Left ventricle myocardium inferior (tissue), 1 donor: ENCODE measurements around the gene ZXDC. TPM values are rescaled to one million over a fixed set of nuclear protein-coding genes. Genes with fewer than 3 reads are reported as not detected.

Source experiments
- DNase-seq: peaks from one replicate; pipeline ENCODE4 v3.0.0-alpha.2; 2020
- H3K27ac ChIP-seq: fragments of 200-600 bp; replicated peaks from 2 replicates; pipeline ENCODE4 v1.8.0; 2021
- H3K27me3 ChIP-seq: fragments of 200-600 bp; 2 replicates; pipeline ENCODE4 v1.8.0; 2021; ENCODE audit warnings: low read depth
- H3K36me3 ChIP-seq: fragments of 200-600 bp; 2 replicates; pipeline ENCODE4 v1.8.0; 2021
- H3K4me1 ChIP-seq: fragments of 200-600 bp; 2 replicates; pipeline ENCODE4 v1.8.0; 2021
- H3K4me3 ChIP-seq: fragments of 200-600 bp; 2 replicates; pipeline ENCODE4 v1.8.0; 2021; ENCODE audit warnings: mild to moderate bottlenecking, moderate library complexity
- H3K9me3 ChIP-seq: fragments of 200-600 bp; replicated peaks from 2 replicates; pipeline ENCODE4 v1.8.0; 2021
- intact Hi-C: fragments of 100-400 bp; cut with micrococcal nuclease; formaldehyde crosslinking; loops from one replicate; pipeline ENCODE4 v1.11.0; 2022
- total RNA-seq: library from RNA; stranded (reverse); fragmentation: NEBNext Ultra II Directional; extraction: Animal tissue kit (Norgen Biotek cat#: 25700); gene quantifications from one replicate; pipeline ENCODE4 v1.2.1, GENCODE V29; 2021
- TF ChIP-seq, protein P1 (sequence below): fragments of 200-600 bp; IDR thresholded peaks from 2 replicates; pipeline ENCODE4 v1.8.0; 2021; ENCODE audit warnings: antibody characterized with exemption, mild to moderate bottlenecking, borderline replicate concordance
- donor health status: DM: no; HTN: yes; CAD: no; lungs with severe emphysema.

The ZXDC gene
- total RNA-seq, 1 donor from 2014 or later: 15.6 TPM

DNA sequence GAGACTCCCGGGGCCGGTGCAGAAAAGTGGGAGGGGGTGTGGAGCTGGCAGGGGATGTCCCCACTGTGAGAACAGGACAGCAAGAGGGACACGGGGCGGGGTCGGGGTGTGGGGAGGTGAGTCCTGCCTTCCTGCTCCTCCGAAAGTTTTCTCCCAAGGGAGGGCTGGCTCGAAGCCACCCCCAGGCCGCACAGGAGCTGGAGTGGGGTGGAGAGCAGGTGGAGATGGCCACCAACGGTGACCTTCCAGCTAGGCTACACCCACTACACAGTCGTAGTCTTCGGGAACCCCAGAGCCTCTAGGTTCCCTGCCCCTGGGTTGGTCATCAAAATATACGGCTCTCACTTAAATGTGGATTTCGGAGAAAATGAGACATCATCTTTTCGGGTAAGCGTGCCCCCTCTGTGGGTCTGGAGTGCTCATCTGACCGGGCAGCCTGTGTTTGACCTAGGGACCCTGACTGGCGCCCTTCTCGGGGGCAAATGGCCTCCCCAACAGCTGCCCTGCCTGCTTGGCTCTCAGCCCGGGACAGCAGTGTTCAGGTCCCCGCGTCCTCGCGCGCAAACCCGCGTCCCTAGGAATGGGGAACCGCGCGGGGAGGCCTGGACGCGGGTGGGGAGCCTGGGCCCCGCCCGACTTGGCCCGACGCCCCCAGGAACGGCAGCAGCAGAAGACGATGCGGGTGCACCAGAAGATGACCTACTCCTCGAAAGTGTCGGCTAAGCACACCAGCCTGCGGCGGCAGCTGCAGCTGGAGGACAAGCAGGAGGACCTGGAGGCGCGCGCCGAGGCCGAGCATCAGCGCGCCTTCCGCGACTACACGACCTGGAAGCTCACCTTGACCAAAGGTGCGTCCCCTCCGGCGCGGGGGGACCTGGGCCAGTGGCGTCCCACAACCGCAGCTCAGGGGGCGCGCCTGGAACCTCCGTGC, 59.8 kb downstream of the ZXDC start:
- Histone ChIP-seq H3K27ac (no peak overlapping the region), H3K4me3 (no peak overlapping the region), H3K4me1 (peaks cover 5% of the 10 kb centered on the region), H3K9me3 (no peaks in the 10 kb centered on the region), H3K27me3 (peaks cover 70% of the 10 kb centered on the region), H3K36me3 (no peaks in the 10 kb centered on the region)
- no peak for DNase-seq
- intact Hi-C loops: no loop called here
- TF ChIP-seq, protein P1, sequence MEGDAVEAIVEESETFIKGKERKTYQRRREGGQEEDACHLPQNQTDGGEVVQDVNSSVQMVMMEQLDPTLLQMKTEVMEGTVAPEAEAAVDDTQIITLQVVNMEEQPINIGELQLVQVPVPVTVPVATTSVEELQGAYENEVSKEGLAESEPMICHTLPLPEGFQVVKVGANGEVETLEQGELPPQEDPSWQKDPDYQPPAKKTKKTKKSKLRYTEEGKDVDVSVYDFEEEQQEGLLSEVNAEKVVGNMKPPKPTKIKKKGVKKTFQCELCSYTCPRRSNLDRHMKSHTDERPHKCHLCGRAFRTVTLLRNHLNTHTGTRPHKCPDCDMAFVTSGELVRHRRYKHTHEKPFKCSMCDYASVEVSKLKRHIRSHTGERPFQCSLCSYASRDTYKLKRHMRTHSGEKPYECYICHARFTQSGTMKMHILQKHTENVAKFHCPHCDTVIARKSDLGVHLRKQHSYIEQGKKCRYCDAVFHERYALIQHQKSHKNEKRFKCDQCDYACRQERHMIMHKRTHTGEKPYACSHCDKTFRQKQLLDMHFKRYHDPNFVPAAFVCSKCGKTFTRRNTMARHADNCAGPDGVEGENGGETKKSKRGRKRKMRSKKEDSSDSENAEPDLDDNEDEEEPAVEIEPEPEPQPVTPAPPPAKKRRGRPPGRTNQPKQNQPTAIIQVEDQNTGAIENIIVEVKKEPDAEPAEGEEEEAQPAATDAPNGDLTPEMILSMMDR: no peak

DNA sequence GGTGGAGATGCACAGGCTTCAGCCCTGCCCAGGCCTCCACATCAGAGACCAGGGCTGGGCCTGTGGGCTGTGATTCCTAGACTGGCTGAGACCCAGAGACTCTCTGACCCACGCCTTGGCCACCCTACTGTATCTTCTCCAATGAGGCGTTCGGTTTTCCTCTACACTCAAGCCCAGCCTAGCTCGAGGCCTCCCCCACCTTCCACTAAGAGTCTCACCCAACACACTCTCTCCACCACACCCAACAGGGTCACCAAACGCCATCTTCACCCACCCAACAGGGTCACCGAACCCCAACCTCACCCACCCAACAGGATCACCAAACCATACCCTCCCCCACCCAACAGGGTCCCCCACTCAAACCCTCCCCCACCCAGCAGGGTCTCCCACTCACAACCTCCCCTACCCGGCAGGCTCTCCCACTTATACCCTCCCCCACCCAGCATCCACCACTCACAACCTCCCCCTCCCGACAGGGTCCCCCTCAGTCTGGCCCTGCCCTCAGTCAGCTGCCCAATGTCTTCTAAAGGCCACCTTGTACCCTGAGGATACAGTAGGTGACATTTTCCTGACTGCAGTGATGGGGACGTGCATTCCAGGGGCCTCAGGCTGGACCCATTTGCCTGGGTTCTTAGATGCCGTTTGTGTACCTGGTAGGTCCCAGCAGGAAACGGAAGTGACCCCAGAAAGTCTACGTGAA, 60.6 kb downstream of the ZXDC start:
- H3K36me3 ChIP-seq: no peaks in the 10 kb centered on the region
- H3K27me3 ChIP-seq: peaks cover 78% of the 10 kb centered on the region
- no peaks in the 10 kb centered on the region for H3K9me3 ChIP-seq
- TF ChIP-seq, protein P1: no peak
- intact Hi-C loops: no loop called here
- H3K4me1 ChIP-seq: peaks cover 5% of the 10 kb centered on the region
- no peak overlapping the region for H3K4me3 ChIP-seq
- H3K27ac ChIP-seq: no peak overlapping the region
- no peak for DNase-seq

DNA sequence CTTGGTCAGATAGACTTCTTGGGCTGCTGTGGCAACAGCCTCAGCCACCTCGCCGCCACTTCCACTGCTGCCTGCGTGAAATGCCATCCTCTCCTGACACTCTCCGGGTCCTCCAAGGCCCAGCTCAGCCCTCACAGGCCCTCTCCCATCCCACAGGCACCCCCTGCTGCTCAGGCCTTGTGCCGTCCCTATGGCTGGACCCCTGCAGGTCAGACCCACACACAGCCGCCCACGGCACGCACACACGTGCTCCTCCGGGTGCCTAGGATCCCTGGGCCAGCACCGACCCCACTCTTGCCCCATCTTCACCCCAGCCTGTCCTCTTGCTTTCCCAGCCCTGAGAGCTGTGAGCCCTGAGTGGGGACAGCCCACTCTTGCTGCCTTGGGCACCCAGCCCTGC, 61.3 kb downstream of the ZXDC start:
- peaks cover 5% of the 10 kb centered on the region for H3K4me1 ChIP-seq
- no peak overlapping the region for H3K4me3 ChIP-seq
- no peak overlapping the region for H3K27ac ChIP-seq
- intact Hi-C loops: no loop called here
- peaks cover 85% of the 10 kb centered on the region for H3K27me3 ChIP-seq
- H3K9me3 ChIP-seq: no peaks in the 10 kb centered on the region
- TF ChIP-seq, protein P1: no peak
- H3K36me3 ChIP-seq: no peaks in the 10 kb centered on the region
- no peak for DNase-seq

DNA sequence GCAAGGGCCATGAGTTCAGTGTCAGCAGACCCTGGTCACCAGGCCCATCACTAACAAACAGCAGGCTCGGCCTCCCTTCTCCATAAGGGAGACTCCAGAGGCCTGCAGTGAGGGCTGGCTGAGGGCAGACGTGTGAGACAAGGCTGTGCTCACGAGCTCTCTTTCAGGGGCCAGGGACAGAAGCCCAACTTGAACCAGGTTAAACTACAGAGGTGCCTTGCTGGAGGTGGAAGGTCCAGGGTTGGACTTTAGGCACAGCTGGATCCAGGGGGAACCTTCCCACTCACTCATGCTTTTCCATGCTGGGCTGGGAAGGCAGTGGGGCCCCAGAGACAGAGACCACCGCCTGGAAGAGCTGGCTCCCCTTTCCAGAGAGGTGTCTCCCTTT, 62.0 kb downstream of the ZXDC start:
- DNase-seq: no peak
- Histone ChIP-seq H3K27me3 (peaks cover 89% of the 10 kb centered on the region), H3K9me3 (no peaks in the 10 kb centered on the region), H3K4me1 (peaks cover 5% of the 10 kb centered on the region), H3K4me3 (no peak overlapping the region), H3K36me3 (no peaks in the 10 kb centered on the region), H3K27ac (no peak overlapping the region)
- TF ChIP-seq, protein P1: no peak
- intact Hi-C loops: no loop called here

DNA sequence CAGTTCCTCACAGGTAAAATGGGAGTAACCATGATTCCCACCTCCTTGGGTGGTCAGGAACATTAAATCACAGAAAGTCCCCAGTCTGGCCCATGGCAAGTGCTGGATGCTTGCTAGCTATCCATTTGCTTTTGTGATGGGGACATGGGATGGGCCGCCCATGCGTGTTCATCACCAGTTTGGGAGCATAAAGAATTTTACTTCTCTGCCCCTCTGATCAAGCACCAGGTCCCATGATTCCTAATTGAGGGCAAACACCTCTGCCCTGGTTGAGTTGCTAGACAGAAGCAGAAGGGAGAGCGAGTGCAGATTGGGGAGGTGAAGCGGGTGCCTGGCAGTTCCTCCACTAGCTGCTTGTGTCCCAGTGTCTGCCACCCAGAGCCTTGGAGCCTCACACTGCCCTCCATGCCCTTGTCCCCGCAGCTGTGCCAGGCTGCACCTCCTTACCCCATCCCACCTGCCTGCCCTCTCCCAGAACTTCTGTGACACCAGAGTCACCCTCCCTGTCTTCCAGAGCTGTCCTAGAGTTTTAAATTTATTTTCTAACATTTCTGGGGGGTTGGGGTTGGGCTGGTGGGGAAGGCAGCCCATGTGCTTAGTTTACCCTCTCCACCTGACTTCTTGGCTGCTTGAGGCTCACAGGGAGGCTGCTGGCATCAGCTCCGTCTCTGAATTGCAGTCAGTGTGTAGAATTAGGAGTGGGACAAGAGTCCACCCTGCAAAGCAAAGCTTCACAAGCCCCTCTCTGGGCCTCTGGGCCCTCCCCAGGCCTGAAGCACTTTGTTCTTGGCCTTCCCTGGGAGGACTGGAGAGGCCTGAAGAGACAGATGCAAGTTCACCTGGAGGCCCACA, 62.6 kb downstream of the ZXDC start:
- Histone ChIP-seq H3K4me3 (no peak overlapping the region), H3K27me3 (peaks cover 85% of the 10 kb centered on the region), H3K4me1 (peaks cover 5% of the 10 kb centered on the region), H3K27ac (no peak overlapping the region), H3K36me3 (no peaks in the 10 kb centered on the region), H3K9me3 (no peaks in the 10 kb centered on the region)
- intact Hi-C loops: no loop called here
- TF ChIP-seq, protein P1: no peak
- DNase-seq: no peak
